Measurements from ENCODE around the gene UBE2G2. TPM values are rescaled to one million over a fixed set of nuclear protein-coding genes. Genes with fewer than 3 reads are reported as not detected.

UBE2G2 gene
- polyA plus RNA-seq, 1 donor from 2014 or later, result 127 TPM

- H2AFZ ChIP-seq (ENCODE audit: low read depth, low read length), result no peak overlapping the region
- no peaks in the 10 kb centered on the region for H3K9me3 ChIP-seq (ENCODE audit: low read length)
- no peak overlapping the region for H3K27ac ChIP-seq (ENCODE audit: low read length)
- no peaks in the 10 kb centered on the region for H3K9me2 ChIP-seq (ENCODE audit: insufficient read depth, low read length)
- H3K4me2 ChIP-seq (ENCODE audit: low read length), result no peak overlapping the region
- TF ChIP-seq, protein P1, sequence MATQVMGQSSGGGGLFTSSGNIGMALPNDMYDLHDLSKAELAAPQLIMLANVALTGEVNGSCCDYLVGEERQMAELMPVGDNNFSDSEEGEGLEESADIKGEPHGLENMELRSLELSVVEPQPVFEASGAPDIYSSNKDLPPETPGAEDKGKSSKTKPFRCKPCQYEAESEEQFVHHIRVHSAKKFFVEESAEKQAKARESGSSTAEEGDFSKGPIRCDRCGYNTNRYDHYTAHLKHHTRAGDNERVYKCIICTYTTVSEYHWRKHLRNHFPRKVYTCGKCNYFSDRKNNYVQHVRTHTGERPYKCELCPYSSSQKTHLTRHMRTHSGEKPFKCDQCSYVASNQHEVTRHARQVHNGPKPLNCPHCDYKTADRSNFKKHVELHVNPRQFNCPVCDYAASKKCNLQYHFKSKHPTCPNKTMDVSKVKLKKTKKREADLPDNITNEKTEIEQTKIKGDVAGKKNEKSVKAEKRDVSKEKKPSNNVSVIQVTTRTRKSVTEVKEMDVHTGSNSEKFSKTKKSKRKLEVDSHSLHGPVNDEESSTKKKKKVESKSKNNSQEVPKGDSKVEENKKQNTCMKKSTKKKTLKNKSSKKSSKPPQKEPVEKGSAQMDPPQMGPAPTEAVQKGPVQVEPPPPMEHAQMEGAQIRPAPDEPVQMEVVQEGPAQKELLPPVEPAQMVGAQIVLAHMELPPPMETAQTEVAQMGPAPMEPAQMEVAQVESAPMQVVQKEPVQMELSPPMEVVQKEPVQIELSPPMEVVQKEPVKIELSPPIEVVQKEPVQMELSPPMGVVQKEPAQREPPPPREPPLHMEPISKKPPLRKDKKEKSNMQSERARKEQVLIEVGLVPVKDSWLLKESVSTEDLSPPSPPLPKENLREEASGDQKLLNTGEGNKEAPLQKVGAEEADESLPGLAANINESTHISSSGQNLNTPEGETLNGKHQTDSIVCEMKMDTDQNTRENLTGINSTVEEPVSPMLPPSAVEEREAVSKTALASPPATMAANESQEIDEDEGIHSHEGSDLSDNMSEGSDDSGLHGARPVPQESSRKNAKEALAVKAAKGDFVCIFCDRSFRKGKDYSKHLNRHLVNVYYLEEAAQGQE (IDR thresholded peaks at IDR 0.05; ENCODE audit: borderline replicate concordance), result no peak
- TF ChIP-seq RAD21 (conservative IDR thresholded peaks at IDR 0.05), result no peak
- no peak for TF ChIP-seq SMC3 (conservative IDR thresholded peaks at IDR 0.05; ENCODE audit: poor library complexity)
- TF ChIP-seq POLR2AphosphoS5 (IDR thresholded peaks at IDR 0.05), result no peak
- TF ChIP-seq EP300 (conservative IDR thresholded peaks at IDR 0.05; ENCODE audit: poor library complexity, severe bottlenecking), result no peak
- TF ChIP-seq TAF1 (IDR thresholded peaks at IDR 0.05; ENCODE audit: low read depth), result no peak
- TF ChIP-seq MXI1 (conservative IDR thresholded peaks at IDR 0.05; ENCODE audit: poor library complexity, severe bottlenecking), result no peak
- TF ChIP-seq, protein P2, sequence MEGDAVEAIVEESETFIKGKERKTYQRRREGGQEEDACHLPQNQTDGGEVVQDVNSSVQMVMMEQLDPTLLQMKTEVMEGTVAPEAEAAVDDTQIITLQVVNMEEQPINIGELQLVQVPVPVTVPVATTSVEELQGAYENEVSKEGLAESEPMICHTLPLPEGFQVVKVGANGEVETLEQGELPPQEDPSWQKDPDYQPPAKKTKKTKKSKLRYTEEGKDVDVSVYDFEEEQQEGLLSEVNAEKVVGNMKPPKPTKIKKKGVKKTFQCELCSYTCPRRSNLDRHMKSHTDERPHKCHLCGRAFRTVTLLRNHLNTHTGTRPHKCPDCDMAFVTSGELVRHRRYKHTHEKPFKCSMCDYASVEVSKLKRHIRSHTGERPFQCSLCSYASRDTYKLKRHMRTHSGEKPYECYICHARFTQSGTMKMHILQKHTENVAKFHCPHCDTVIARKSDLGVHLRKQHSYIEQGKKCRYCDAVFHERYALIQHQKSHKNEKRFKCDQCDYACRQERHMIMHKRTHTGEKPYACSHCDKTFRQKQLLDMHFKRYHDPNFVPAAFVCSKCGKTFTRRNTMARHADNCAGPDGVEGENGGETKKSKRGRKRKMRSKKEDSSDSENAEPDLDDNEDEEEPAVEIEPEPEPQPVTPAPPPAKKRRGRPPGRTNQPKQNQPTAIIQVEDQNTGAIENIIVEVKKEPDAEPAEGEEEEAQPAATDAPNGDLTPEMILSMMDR (IDR thresholded peaks at IDR 0.05; ENCODE audit: poor library complexity, severe bottlenecking), result no peak
- TF ChIP-seq EZH2 (IDR thresholded peaks at IDR 0.05; ENCODE audit: borderline replicate concordance, insufficient read depth, low read length, poor library complexity, severe bottlenecking), result no peak
- no peak overlapping the region for H3K4me3 ChIP-seq (ENCODE audit: low read length)
- H3K9ac ChIP-seq (ENCODE audit: low read length), result no peak overlapping the region
- H3K36me3 ChIP-seq (ENCODE audit: insufficient read depth, low read length), result no peaks in the 10 kb centered on the region
- no peaks in the 10 kb centered on the region for H4K20me1 ChIP-seq (ENCODE audit: insufficient read depth)
- H3F3A ChIP-seq (ENCODE audit: insufficient read depth, low read length, poor library complexity, severe bottlenecking), result no peaks in the 10 kb centered on the region
- peaks cover 23% of the 10 kb centered on the region for H3K79me2 ChIP-seq (replicated peaks; ENCODE audit: insufficient read depth, low read length)
- no peaks in the 10 kb centered on the region for H3K27me3 ChIP-seq (ENCODE audit: insufficient read depth, low read depth, low read length)
These were observed 10.4 kb downstream of the UBE2G2 start for GRCh38 chr21:44791246-44791645.

DNA sequence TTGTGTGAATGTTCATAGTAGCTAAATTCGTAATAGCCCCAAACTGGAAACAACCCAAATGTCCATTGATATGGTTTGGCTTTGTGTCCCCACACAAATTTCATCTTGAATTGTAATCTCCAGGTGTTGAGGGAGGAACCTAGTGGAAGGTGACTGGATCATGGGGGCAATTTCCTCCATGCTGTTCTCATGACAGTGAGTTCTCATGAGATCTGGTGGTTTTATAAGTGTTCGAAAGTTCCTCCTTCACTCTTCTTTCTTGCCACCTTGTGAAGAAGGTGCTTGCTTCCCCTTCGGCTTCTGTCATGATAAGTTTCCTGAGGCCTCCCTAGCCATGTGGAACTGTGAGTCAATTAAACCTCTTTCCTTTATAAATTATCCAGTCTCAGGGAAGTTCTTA, 11.3 kb downstream of the UBE2G2 start:
- H3K9ac ChIP-seq (ENCODE audit: low read length), result no peak overlapping the region
- H2AFZ ChIP-seq (ENCODE audit: low read depth, low read length), result no peak overlapping the region
- H3K27ac ChIP-seq (ENCODE audit: low read length), result no peak overlapping the region
- H3K36me3 ChIP-seq (ENCODE audit: insufficient read depth, low read length), result no peaks in the 10 kb centered on the region
- H3K9me2 ChIP-seq (ENCODE audit: insufficient read depth, low read length), result no peaks in the 10 kb centered on the region
- H3K79me2 ChIP-seq (replicated peaks; ENCODE audit: insufficient read depth, low read length), result peaks cover 18% of the 10 kb centered on the region
- H4K20me1 ChIP-seq (ENCODE audit: insufficient read depth), result no peaks in the 10 kb centered on the region
- TF ChIP-seq POLR2AphosphoS5 (IDR thresholded peaks at IDR 0.05) (no peak), RAD21 (conservative IDR thresholded peaks at IDR 0.05) (no peak), EZH2 (IDR thresholded peaks at IDR 0.05; ENCODE audit: borderline replicate concordance, insufficient read depth, low read length, poor library complexity, severe bottlenecking) (no peak), MXI1 (conservative IDR thresholded peaks at IDR 0.05; ENCODE audit: poor library complexity, severe bottlenecking) (no peak), TAF1 (IDR thresholded peaks at IDR 0.05; ENCODE audit: low read depth) (no peak), EP300 (conservative IDR thresholded peaks at IDR 0.05; ENCODE audit: poor library complexity, severe bottlenecking) (no peak), SMC3 (conservative IDR thresholded peaks at IDR 0.05; ENCODE audit: poor library complexity) (no peak)
- TF ChIP-seq, protein P1 (IDR thresholded peaks at IDR 0.05; ENCODE audit: borderline replicate concordance), result no peak
- TF ChIP-seq, protein P2 (IDR thresholded peaks at IDR 0.05; ENCODE audit: poor library complexity, severe bottlenecking), result no peak
- H3F3A ChIP-seq (ENCODE audit: insufficient read depth, low read length, poor library complexity, severe bottlenecking), result no peaks in the 10 kb centered on the region
- no peaks in the 10 kb centered on the region for H3K27me3 ChIP-seq (ENCODE audit: insufficient read depth, low read depth, low read length)
- H3K4me3 ChIP-seq (ENCODE audit: low read length), result no peak overlapping the region
- H3K9me3 ChIP-seq (ENCODE audit: low read length), result no peaks in the 10 kb centered on the region
- no peak overlapping the region for H3K4me2 ChIP-seq (ENCODE audit: low read length)

All from neural cell (in vitro differentiated cells).